Pancreas (tissue), 10 donors: ENCODE data around the gene COX6B2. TPM values are rescaled to one million over a fixed set of nuclear protein-coding genes. Genes with fewer than 3 reads are reported as not detected.

Experiments
- ATAC-seq, 4 donors: fragments of 200-7000 bp; cut with Tn5 transposase; one replicate each; pipeline versions ENCODE4 v1.8.0 to v1.9.1; 2020; ENCODE audit warnings: mild to moderate bottlenecking in 4 of 4, moderate library complexity in 4 of 4
- DNase-seq, 6 donors: peaks; one replicate each; pipeline ENCODE4 v3.0.0-alpha.2; 2020
- FAIRE-seq: peaks from 2 replicates; lab custom pipeline; 2012; peaks lifted over from hg19 to GRCh38; lab: Jason Lieb, UNC
- H3K27ac ChIP-seq, 4 donors: fragments of 200-600 bp; sonication (generic); 1 replicate in 3 of 4; 2 replicates in 1 of 4; pipeline versions ENCODE4 v1.5.0 to v1.8.0; 2020
- H3K27me3 ChIP-seq, 4 donors: fragments of 200-600 bp; one replicate each; pipeline ENCODE4 v1.8.0; 2021
- H3K36me3 ChIP-seq, 3 donors: fragments of 200-600 bp; sonication (generic) in 1 of 3; one replicate each; pipeline versions ENCODE4 v1.5.0 to v1.8.0; 2020 to 2021
- H3K4me1 ChIP-seq, 3 donors: fragments of 200-600 bp; one replicate each; pipeline ENCODE4 v1.8.0; 2021
- H3K4me3 ChIP-seq, 4 donors: fragments of 200-600 bp; sonication (generic) in 2 of 4; one replicate each; pipeline versions ENCODE4 v1.5.0 to v1.8.0; 2020 to 2021
- H3K9me3 ChIP-seq, 4 donors: fragments of 200-600 bp; one replicate each; pipeline ENCODE4 v1.8.0; 2021
- WGBS, 2 donors: extraction: QIAGEN DNeasy Blood & Tissue Kit; methylation state at CpG; one replicate each; pipeline ENCODE4 v1.1.7; 2013; 5-methylcytosine and 5-hydroxymethylcytosine counted together
- intact Hi-C, 3 donors: fragments of 100-400 bp; cut with DNase I; formaldehyde crosslinking; loops; one replicate each; pipeline versions ENCODE4 v1.11.1 to v1.14.2; 2022
- polyA plus RNA-seq, 2 donors: library from polyadenylated mRNA; stranded (reverse); fragments of 200-250 nt; gene quantifications; one replicate each; pipeline ENCODE4 v1.2.3, GENCODE V29; 2013
- total RNA-seq, 6 donors: library from RNA; stranded (reverse); fragmentation: NEBNext Ultra II Directional in 4 of 6; extraction: Animal tissue kit (Norgen Biotek cat#: 25700) in 4 of 6; gene quantifications; one replicate each; pipeline versions ENCODE4 v1.2.1 to v1.2.4, GENCODE V29; 2021 to 2023
- TF ChIP-seq, protein P1 (sequence below), 4 donors: fragments of 200-600 bp; sonication (generic) in 3 of 4; IDR thresholded peaks; one replicate each; pipeline versions ENCODE4 v1.5.0 to v1.8.0; 2021; ENCODE audit warnings: antibody characterized with exemption in 4 of 4
- donor health status: healthy with polysubstance abuse.
- donor health status: DM: no; HTN: no; CAD: no; lungs with moderate emphysema.
- donor health status: DM: no; HTN: no; CAD: no.
- donor health status: control.
- donor health status: control.
- donor health status: Bipolar disorder and iron deficiency.
- donor health status: DM: yes; HTN: yes; CAD: no.
- donor health status: DM: no; HTN: no; CAD: no.
- donor health status: DM: no; HTN: no; CAD: no.
- donor health status: DM: yes; HTN: yes; CAD: no.

COX6B2 gene
- total and polyA plus RNA-seq, 8 donors: 0.28 to 0.62 (median 0.42) TPM; not detected in 5

DNA sequence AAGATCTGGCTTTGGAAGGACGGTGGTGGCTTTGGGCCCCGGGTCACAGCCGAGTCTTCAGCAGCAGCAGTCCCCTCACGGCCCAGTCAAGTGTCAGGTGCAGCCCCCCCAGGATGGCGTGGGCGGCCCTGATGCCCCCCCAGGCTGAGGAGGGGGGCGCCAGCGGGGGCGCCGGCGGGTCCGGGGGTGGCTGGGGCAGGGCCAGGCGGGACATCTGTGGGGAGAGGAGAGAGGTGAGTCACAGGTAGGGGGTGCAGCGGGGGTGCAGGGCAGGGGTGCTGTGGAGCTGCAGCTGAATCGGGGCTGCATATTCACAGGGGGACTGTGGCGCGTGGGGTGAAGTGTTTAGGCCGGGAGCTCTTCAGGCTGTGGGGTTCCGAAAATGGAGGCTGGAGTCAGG, 11.4 kb upstream of the COX6B2 start:
- ATAC-seq: no peak
- Histone ChIP-seq H3K27me3 (peaks cover 0 to 8% (median 0%) of the 10 kb centered on the region in 4 donors), H3K4me1 (peaks cover 0 to 3% (median 0%) of the 10 kb centered on the region in 3 donors), H3K36me3 (no peaks in the 10 kb centered on the region), H3K27ac (no peak overlapping the region), H3K9me3 (no peaks in the 10 kb centered on the region), H3K4me3 (no peak overlapping the region)
- 62 to 76% methylated on average over 14 to 19 of the region's 19 CpGs for WGBS, 2 donors
- intact Hi-C loops: no loop called here
- peak in 1 of 6 donors; percentile 44 for DNase-seq
- FAIRE-seq: no peak
- TF ChIP-seq, protein P1, sequence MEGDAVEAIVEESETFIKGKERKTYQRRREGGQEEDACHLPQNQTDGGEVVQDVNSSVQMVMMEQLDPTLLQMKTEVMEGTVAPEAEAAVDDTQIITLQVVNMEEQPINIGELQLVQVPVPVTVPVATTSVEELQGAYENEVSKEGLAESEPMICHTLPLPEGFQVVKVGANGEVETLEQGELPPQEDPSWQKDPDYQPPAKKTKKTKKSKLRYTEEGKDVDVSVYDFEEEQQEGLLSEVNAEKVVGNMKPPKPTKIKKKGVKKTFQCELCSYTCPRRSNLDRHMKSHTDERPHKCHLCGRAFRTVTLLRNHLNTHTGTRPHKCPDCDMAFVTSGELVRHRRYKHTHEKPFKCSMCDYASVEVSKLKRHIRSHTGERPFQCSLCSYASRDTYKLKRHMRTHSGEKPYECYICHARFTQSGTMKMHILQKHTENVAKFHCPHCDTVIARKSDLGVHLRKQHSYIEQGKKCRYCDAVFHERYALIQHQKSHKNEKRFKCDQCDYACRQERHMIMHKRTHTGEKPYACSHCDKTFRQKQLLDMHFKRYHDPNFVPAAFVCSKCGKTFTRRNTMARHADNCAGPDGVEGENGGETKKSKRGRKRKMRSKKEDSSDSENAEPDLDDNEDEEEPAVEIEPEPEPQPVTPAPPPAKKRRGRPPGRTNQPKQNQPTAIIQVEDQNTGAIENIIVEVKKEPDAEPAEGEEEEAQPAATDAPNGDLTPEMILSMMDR (IDR thresholded peaks at IDR 0.05): no peak

DNA sequence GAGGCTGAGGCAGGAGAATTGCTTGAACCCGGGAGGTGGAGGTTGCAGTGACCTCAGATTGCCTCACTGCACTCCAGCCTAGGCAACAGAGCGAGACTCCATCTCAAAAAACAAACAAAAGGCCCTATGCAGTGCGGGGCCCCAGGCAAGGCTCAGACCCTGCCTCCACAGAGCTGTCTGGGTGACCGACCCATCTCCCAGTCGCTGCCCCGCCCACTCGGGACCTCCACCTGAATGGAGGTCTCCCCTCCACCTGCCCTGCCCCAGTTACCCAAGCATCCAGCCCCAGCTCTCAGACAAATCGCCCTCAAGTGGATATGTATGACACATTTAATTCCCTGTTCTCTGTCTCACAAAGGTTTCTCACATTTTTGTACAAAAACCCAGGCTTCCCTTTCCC, 10.7 kb upstream of the COX6B2 start:
- intact Hi-C loops: no loop called here
- TF ChIP-seq, protein P1 (IDR thresholded peaks at IDR 0.05): no peak
- H3K36me3 ChIP-seq: no peaks in the 10 kb centered on the region
- no peak overlapping the region for H3K27ac ChIP-seq
- H3K27me3 ChIP-seq: peaks cover 0 to 4% (median 0%) of the 10 kb centered on the region in 4 donors
- no peaks in the 10 kb centered on the region for H3K9me3 ChIP-seq
- WGBS, 2 donors: 76 to 82% methylated on average over 8 of the region's 8 CpGs
- H3K4me3 ChIP-seq: no peak overlapping the region
- no peak for DNase-seq
- no peak for FAIRE-seq
- peaks cover 0 to 3% (median 0%) of the 10 kb centered on the region in 3 donors for H3K4me1 ChIP-seq
- no peak for ATAC-seq

DNA sequence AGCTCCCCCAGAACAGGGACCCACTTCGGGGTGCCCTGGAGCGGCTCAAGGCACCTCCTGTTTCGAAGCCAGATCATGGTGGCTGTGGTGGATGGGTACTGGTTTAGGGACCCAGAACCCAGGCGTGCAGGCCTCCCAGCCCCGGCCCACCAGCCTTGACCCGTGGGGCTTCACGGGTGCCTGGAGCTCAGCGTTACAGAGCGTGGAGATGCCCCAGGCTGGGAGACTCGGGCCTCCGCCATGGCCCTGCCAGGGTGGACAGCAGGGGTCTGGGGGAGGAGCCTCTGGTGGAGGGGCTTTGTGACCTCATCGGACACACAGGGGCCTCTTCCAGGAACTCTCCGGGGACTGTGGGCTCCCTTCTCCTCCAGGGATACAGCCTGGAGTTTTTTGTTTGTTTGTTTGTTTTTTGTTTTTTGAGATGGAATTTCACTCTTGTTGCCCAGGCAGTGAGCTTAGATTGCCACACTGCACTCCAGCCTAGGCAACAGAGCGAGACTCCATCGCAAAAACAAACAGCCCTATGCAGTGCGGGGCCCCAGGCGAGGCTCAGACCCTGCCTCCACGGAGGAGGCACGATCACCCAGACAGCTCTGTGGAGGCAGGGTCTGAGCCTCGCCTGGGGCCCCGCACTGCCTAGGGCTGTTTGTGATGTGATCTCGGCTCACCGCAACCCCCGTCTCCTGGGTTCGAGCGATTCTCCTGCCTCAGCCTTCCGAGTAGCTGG, 8.6 kb upstream of the COX6B2 start, which contains the start of gene GARIN5B:
Gene GARIN5B, minus strand, starts transcription at position 271 of the 727 bp plus-strand sequence. Its CDS starts 194 bp downstream, at position 77.
- no peaks in the 10 kb centered on the region for H3K4me1 ChIP-seq
- TF ChIP-seq, protein P1 (IDR thresholded peaks at IDR 0.05): no peak
- H3K9me3 ChIP-seq: no peaks in the 10 kb centered on the region
- WGBS, 2 donors: 69 to 78% methylated on average over 27 of the region's 27 CpGs
- intact Hi-C loops: no loop called here
- no peaks in the 10 kb centered on the region for H3K27me3 ChIP-seq
- no peak for FAIRE-seq
- DNase-seq: no peak
- no peaks in the 10 kb centered on the region for H3K36me3 ChIP-seq
- no peak for ATAC-seq
- H3K27ac ChIP-seq: no peak within 1 kb of the TSS
- H3K4me3 ChIP-seq: no peak within 1 kb of the TSS

DNA sequence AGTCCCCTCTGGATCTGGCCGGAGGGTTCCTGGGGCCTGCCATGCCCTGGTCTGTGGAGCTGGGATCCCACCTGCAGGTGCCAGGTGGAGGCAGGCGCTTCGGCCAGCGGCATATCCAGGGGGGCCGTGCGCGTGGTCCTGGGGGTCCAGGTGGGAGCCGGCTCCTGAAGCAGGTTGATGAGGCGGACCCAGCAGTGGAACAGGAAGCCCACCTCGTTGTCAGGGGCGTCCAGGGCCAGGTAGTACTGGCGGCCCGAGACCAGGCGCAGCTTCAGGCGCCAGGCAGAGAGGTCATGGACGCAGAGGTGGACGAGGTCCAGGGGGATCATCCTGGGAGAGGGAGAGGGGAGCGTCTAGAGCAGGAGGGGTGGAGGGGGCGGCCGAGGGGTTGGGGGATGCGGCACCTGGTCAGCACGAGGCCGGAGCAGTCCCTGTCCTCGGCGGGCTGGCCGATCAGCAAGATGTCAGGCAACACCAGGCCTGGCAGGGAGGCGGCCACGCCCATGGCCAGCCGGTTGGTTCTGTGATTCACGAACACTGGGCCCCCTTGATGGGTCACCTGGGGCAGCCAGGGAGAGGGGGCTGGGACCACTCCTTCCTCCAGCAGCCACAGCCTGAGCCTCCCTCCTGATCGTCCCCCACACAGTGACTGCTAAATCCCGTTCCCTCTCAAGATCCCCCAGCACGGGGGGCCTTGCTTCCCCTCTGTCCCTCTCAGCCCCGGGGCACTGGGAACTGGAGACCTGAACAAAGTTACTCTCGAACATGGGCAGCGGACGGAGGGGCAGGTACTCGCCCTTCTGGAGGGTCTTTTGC, 7.9 kb upstream of the COX6B2 start:
- Histone ChIP-seq H3K4me1 (no peaks in the 10 kb centered on the region), H3K27me3 (no peaks in the 10 kb centered on the region), H3K4me3 (no peak overlapping the region), H3K27ac (no peak overlapping the region), H3K36me3 (no peaks in the 10 kb centered on the region), H3K9me3 (no peaks in the 10 kb centered on the region)
- FAIRE-seq (no peak), DNase-seq (peak in 1 of 6 donors; percentile 67), ATAC-seq (no peak)
- intact Hi-C loops: no loop called here
- 60 to 69% methylated on average over 36 to 38 of the region's 38 CpGs for WGBS, 2 donors
- TF ChIP-seq, protein P1 (IDR thresholded peaks at IDR 0.05): no peak
